Erythroblast (primary cell): ENCODE results near the gene NDUFS4.

Experiments used
- GATA1 ChIP-seq: IDR thresholded peaks from 2 replicates; pipeline ENCODE4 v1.6.1; 2011; ENCODE audit warnings: low read depth, mild to moderate bottlenecking, control low read depth, low read length, moderate library complexity
- POLR2A ChIP-seq: IDR thresholded peaks from 2 replicates; pipeline ENCODE4 v1.6.1; 2011; ENCODE audit warnings: mild to moderate bottlenecking, low read length

- TF ChIP-seq POLR2A, result no peak
- TF ChIP-seq GATA1, result no peak
Measured at GRCh38 chr5:53554444-53554843, 6.0 kb upstream of the NDUFS4 start.
